Immature natural killer cell (primary cell): ENCODE data around the gene DNASE1L3. TPM values are rescaled to one million over a fixed set of nuclear protein-coding genes. Genes with fewer than 3 reads are reported as not detected.

Experiments used
- DNase-seq, 3 donors: peaks; one replicate each; pipeline ENCODE4 v3.0.0; 2022; ENCODE audit warnings: mixed read lengths in 1 of 3
- H3K27ac Mint-ChIP-seq, 6 donors: one replicate each; pipeline ENCODE4 v1.8.0; 2020; ENCODE audit warnings: mixed read lengths in 6 of 6, mild to moderate bottlenecking in 5 of 6, inconsistent platforms in 4 of 6, moderate library complexity in 3 of 6
- H3K27me3 Mint-ChIP-seq, 3 donors: one replicate each; pipeline ENCODE4 v1.8.0; 2020 to 2021; ENCODE audit warnings: low read depth in 3 of 3, mild to moderate bottlenecking in 3 of 3, mixed read lengths in 3 of 3, moderate library complexity in 3 of 3, inconsistent platforms in 1 of 3
- H3K36me3 Mint-ChIP-seq, 3 donors: one replicate each; pipeline ENCODE4 v1.8.0; 2020; ENCODE audit warnings: mixed read lengths in 3 of 3, inconsistent platforms in 2 of 3, mild to moderate bottlenecking in 2 of 3
- H3K4me1 Mint-ChIP-seq, 2 donors: one replicate each; pipeline ENCODE4 v1.8.0; 2020; ENCODE audit warnings: inconsistent platforms in 2 of 2, mild to moderate bottlenecking in 2 of 2, mixed read lengths in 2 of 2, moderate library complexity in 1 of 2
- H3K4me3 Mint-ChIP-seq, 5 donors: one replicate each; pipeline ENCODE4 v1.8.0; 2020; ENCODE audit warnings: mild to moderate bottlenecking in 5 of 5, mixed read lengths in 5 of 5, inconsistent platforms in 3 of 5, moderate library complexity in 3 of 5
- H3K9me3 Mint-ChIP-seq, 6 donors: one replicate each; pipeline ENCODE4 v1.8.0; 2020; ENCODE audit warnings: mild to moderate bottlenecking in 6 of 6, mixed read lengths in 6 of 6, inconsistent platforms in 4 of 6, moderate library complexity in 3 of 6
- polyA plus RNA-seq, 3 donors: library from polyadenylated mRNA; unstranded; fragments of 300-500 nt; fragmentation: Illumina TruSeq; gene quantifications; one replicate each; pipeline ENCODE4 v1.2.3, GENCODE V29; 2021

Gene DNASE1L3
- polyA plus RNA-seq, 3 donors from 2014 or later = 0.40 to 1.7 TPM; not detected in 1

GRCh38 chr3:58188173-58188564, 22.6 kb downstream of the DNASE1L3 start:
- Mint-ChIP-seq H3K9me3 (no peaks in the 10 kb centered on the region), H3K27ac (no peak overlapping the region)

DNA sequence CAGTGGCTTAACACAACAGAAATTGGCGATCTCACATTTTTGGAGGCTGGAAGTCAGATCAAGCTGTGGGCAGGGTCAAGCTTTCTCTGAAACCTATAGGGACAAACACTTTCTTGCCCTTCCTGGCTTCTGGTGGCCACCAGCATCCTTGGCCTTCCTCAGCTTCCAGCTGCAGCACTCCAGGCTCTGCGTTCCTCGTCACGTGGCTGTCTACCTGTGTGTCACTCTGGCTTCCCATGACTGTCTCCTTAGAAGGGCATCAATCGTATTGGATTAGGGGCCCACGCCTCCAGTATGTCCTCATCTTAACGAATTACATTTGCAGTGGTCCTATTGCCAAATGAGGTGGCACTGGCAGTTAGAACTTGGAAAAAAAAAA, 25.8 kb downstream of the DNASE1L3 start:
- Mint-ChIP-seq H3K4me3 (no peak overlapping the region), H3K4me1 (no peaks in the 10 kb centered on the region), H3K27me3 (peaks cover 0 to 2% (median 0%) of the 10 kb centered on the region in 3 donors), H3K27ac (no peak overlapping the region), H3K36me3 (no peaks in the 10 kb centered on the region), H3K9me3 (no peaks in the 10 kb centered on the region)
- no peak for DNase-seq

More at GRCh38 chr3:58188173-58188564, 22.6 kb downstream of the DNASE1L3 start:
- no peak overlapping the region for H3K4me3 Mint-ChIP-seq
- H3K27me3 Mint-ChIP-seq = peaks cover 0 to 2% (median 0%) of the 10 kb centered on the region in 3 donors
- no peak for DNase-seq
- H3K36me3 Mint-ChIP-seq = no peaks in the 10 kb centered on the region
- no peaks in the 10 kb centered on the region for H3K4me1 Mint-ChIP-seq

GRCh38 chr3:58184309-58184981, 26.3 kb downstream of the DNASE1L3 start:
- Mint-ChIP-seq H3K9me3 (no peaks in the 10 kb centered on the region), H3K27me3 (peaks cover 0 to 2% (median 0%) of the 10 kb centered on the region in 3 donors), H3K36me3 (no peaks in the 10 kb centered on the region), H3K4me1 (no peaks in the 10 kb centered on the region), H3K4me3 (no peak overlapping the region), H3K27ac (no peak overlapping the region)
- DNase-seq = no peak

DNA sequence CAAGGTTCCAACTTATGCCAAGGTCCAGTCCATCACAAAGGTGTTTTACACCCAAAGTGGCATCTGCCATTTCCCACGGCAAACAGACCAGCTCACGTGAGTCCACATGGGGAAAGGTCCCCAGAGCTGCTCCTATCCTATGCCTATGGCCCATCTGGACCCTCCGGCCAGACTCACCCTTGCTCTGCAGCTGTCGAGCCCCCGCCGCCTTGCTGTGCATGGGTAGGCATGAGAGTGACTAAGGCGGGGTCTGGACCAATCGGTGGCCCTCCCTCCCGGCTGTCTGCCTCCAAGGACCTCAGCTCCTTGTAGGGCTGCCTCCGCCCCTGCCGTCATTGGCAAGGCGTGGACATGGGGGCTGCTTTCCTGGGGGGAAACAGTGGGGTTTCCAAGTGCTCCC, 26.9 kb downstream of the DNASE1L3 start:
- DNase-seq = no peak
- H3K27me3 Mint-ChIP-seq = peaks cover 0 to 2% (median 0%) of the 10 kb centered on the region in 3 donors
- no peak overlapping the region for H3K27ac Mint-ChIP-seq
- no peaks in the 10 kb centered on the region for H3K36me3 Mint-ChIP-seq
- no peak overlapping the region for H3K4me3 Mint-ChIP-seq
- no peaks in the 10 kb centered on the region for H3K9me3 Mint-ChIP-seq
- no peaks in the 10 kb centered on the region for H3K4me1 Mint-ChIP-seq

- no peaks in the 10 kb centered on the region for H3K9me3 Mint-ChIP-seq
- no peak overlapping the region for H3K4me3 Mint-ChIP-seq
- H3K36me3 Mint-ChIP-seq = no peaks in the 10 kb centered on the region
- peaks cover 0 to 2% (median 2%) of the 10 kb centered on the region in 3 donors for H3K27me3 Mint-ChIP-seq
- DNase-seq = no peak
- peaks cover 4% of the 10 kb centered on the region in 2 donors for H3K4me1 Mint-ChIP-seq
- no peak overlapping the region for H3K27ac Mint-ChIP-seq
Observed at GRCh38 chr3:58183221-58183620, 27.6 kb downstream of the DNASE1L3 start.

DNA sequence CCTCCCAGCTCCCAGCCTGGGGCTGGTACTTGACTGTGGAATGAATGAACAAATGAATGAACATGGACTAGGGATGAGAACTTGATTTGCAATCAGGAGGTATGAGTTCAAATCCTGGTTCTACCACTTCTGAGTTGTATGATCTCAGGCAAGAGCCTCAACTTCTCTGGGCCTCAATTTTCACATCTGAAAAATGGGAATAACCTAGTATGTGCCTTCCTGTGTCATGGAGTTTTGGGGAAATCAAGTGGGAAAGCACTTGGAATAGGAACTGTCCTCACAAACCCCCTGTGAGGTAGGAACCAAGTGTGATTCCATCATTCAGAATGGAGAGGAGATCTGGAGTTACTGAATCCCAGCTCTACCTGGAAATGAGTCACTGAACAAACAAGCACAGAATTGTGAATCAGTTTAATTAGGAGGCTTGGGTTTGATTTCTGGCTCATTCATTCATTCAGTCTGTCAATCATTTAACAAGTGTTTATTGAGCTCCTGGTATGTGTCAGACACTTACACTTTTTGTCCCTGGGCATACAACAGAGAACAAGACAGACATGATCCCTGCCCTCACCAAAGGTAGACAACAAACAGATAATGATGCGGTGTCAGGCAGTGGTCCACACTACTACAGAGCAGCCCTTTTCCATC, 29.7 kb downstream of the DNASE1L3 start:
- DNase-seq = no peak
- Mint-ChIP-seq H3K36me3 (no peaks in the 10 kb centered on the region), H3K9me3 (no peaks in the 10 kb centered on the region), H3K4me3 (peak overlapping the region in 1 of 5 donors; percentile 1), H3K27ac (no peak overlapping the region), H3K4me1 (peaks cover 9% of the 10 kb centered on the region in 2 donors), H3K27me3 (peaks cover 0 to 2% (median 0%) of the 10 kb centered on the region in 3 donors)

GRCh38 chr3:58180099-58180880, 30.5 kb downstream of the DNASE1L3 start:
- Mint-ChIP-seq H3K36me3 (no peaks in the 10 kb centered on the region), H3K9me3 (no peaks in the 10 kb centered on the region), H3K27me3 (peaks cover 0 to 2% (median 0%) of the 10 kb centered on the region in 3 donors), H3K27ac (no peak overlapping the region), H3K4me1 (peaks cover 9% of the 10 kb centered on the region in 2 donors), H3K4me3 (peak overlapping the region in 1 of 5 donors; percentile 1)
- DNase-seq = no peak

- DNase-seq = no peak
- H3K4me1 Mint-ChIP-seq = peaks cover 9% of the 10 kb centered on the region in 2 donors
- H3K4me3 Mint-ChIP-seq = no peak overlapping the region
- H3K27ac Mint-ChIP-seq = no peak overlapping the region
- H3K27me3 Mint-ChIP-seq = peaks cover 0 to 2% (median 0%) of the 10 kb centered on the region in 3 donors
- no peaks in the 10 kb centered on the region for H3K9me3 Mint-ChIP-seq
- no peaks in the 10 kb centered on the region for H3K36me3 Mint-ChIP-seq
Observed at GRCh38 chr3:58179235-58180098, 31.3 kb downstream of the DNASE1L3 start.

GRCh38 chr3:58178528-58179234, 32.1 kb downstream of the DNASE1L3 start:
- DNase-seq = no peak
- Mint-ChIP-seq H3K27ac (peak overlapping the region in 1 of 6 donors; percentile 60), H3K27me3 (peaks cover 0 to 2% (median 0%) of the 10 kb centered on the region in 3 donors), H3K9me3 (no peaks in the 10 kb centered on the region), H3K4me1 (peaks cover 9% of the 10 kb centered on the region in 2 donors), H3K36me3 (no peaks in the 10 kb centered on the region), H3K4me3 (peak overlapping the region; percentile 36 to 72 (median 63))

- peak; percentile 77 to 83 (median 79) for DNase-seq
- Mint-ChIP-seq H3K4me1 (peaks cover 9% of the 10 kb centered on the region in 2 donors), H3K9me3 (no peaks in the 10 kb centered on the region), H3K27ac (no peak overlapping the region), H3K36me3 (no peaks in the 10 kb centered on the region), H3K27me3 (peaks cover 0 to 2% (median 0%) of the 10 kb centered on the region in 3 donors), H3K4me3 (peak overlapping the region; percentile 38 to 72 (median 71))
Observed at GRCh38 chr3:58177747-58178527, 32.8 kb downstream of the DNASE1L3 start.

GRCh38 chr3:58176827-58177489, 33.8 kb downstream of the DNASE1L3 start:
- no peaks in the 10 kb centered on the region for H3K9me3 Mint-ChIP-seq
- no peak for DNase-seq
- no peak overlapping the region for H3K27ac Mint-ChIP-seq
- H3K27me3 Mint-ChIP-seq = peaks cover 0 to 2% (median 0%) of the 10 kb centered on the region in 3 donors
- H3K4me1 Mint-ChIP-seq = peaks cover 9% of the 10 kb centered on the region in 2 donors
- peaks cover 0 to under 1% (median 0%) of the 10 kb centered on the region in 3 donors for H3K36me3 Mint-ChIP-seq
- H3K4me3 Mint-ChIP-seq = peak overlapping the region in 3 of 5 donors; percentile 17 to 71 (median 59)

DNA sequence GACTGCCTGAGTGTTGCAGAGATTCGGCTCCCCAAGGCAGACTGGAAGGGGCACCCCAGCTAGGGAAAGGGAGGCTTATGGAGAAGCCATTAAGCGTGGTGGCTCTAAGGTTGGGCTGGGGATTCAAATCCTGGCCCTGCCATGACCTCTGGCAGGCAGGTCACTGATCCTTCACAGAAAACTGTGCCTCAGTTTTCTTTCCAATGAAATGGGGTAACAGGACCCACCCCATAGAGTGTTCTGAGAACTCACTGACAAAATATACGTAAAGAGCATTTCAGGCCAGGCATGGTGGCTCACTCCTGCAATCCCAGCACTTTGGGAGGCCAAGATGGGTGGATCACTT, 34.6 kb downstream of the DNASE1L3 start:
- no peak for DNase-seq
- Mint-ChIP-seq H3K9me3 (no peaks in the 10 kb centered on the region), H3K27me3 (peaks cover 0 to 3% (median 1%) of the 10 kb centered on the region in 3 donors), H3K4me1 (peaks cover 9% of the 10 kb centered on the region in 2 donors), H3K4me3 (no peak overlapping the region), H3K36me3 (peaks cover 0 to 9% (median 0%) of the 10 kb centered on the region in 3 donors), H3K27ac (no peak overlapping the region)
